HG03066 (cell line): Measurements from ENCODE around the gene TMEM119.
"Not testable (repeated sequence)": the region's sequence is repeated elsewhere in the genome, so short reads cannot be mapped to it uniquely, and the experiment has no call there.

Experiments
- ATAC-seq: cut with Tn5 transposase; IDR thresholded peaks from one replicate; pipeline ENCODE4 v1.9.1; 2021; ENCODE audit warnings: low read depth; ENCODE audit not compliant: unreplicated experiment

Gene TMEM119

DNA sequence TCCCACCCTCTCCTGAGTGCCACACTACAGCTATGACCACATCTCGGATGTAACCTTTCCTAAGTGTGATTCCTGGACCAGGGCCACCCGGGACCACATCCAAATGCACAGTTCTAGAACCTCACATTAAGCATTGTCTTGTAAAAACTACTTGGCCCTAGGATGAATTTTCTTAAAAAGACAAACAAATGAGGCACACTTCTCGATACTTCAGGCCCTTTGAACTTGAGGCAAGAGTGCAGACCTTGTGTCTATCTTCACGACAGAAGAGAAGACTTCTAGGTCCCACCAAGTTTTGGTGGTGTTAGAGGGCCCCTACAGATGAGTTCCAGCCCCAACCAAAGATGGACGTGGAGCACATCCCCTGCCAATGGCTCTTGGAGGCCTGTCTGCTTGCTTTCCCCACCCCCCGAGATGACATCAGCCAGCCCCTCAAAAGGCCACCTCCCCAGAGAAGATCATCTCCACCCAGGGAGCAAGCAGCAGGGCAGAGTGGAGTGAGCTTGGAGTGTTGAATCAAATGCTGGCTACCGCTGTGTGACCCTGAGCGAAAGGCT lies 26.2 kb downstream of the TMEM119 start:
- ATAC-seq: no peak

DNA sequence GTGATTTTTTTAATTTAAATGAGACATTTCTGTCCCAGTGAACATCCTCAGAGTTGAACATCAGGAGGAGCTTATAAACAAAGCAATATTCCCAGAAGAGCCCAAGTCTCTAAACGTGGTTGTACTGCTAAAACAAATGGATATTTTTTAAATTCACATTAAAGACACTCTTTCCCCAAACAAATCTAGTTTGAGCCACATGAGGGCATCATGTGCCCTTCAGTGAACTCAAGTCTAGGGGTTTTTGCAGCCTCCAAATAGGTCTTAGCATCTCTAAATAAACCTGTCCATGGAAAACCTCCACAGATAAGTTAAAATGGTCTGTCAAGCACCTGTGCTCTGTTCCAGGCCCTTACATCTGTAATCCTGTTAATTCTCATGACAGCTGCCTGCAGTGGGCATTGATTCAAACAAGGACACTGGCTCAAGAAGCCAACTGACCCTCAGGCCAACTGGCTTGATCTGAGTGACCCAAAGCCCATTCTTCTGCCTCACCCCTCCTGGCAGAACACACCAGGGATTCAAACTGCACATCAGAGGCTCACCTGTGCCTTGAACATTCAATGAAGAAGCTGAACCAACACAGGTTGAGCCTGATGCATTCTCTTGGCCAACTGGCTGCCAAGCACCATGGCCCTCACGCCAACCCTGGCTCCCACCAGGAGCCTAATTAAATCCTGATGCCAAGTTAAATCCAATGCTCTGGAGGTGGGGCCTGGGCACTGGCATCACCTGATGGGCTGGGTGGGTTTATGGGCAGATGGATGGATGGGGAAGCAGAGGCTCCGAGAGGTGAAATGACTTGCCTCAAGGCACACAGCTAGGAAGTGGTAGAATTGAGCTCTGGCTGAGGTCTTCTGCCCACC lies 26.9 kb downstream of the TMEM119 start:
- no peak for ATAC-seq

DNA sequence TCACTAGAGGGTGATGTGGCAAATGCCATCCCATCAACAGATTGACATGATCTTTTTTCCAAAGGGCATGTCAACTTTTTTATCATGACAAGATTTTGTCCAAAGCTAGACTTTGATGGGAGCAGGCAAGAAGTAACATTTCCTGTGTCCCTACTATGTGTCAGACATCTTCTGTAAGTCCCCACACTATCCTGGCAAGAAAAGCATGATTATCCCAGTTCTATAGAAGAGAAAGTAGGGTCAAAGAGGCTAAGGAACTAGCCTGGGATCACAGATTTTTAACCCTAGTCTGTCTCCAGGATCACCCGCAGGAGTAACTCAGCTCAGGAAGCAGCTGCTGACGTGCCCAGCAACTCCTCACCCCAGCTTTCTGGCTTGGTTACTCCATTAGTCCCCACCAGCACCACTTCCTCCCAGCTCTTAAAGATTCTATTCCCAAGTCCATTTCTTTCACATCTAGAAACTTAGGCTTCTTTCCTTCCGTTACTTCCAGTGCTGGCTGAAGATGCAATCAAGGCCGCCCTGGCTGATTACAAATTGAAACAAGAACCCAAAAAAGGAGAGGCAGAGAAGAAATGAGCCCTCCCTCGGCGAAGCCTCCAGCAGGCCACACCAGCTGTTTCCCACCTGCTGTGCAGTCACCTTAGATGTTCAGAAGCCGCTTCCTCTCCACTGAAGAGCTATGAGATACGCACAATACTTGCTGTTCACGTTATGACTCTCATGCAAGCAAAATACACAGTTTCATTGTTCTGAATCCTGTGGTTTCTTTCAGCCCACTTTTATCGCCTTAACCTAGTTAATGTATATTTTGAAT lies 29.3 kb downstream of the TMEM119 start:
- peak; percentile 72 for ATAC-seq

DNA sequence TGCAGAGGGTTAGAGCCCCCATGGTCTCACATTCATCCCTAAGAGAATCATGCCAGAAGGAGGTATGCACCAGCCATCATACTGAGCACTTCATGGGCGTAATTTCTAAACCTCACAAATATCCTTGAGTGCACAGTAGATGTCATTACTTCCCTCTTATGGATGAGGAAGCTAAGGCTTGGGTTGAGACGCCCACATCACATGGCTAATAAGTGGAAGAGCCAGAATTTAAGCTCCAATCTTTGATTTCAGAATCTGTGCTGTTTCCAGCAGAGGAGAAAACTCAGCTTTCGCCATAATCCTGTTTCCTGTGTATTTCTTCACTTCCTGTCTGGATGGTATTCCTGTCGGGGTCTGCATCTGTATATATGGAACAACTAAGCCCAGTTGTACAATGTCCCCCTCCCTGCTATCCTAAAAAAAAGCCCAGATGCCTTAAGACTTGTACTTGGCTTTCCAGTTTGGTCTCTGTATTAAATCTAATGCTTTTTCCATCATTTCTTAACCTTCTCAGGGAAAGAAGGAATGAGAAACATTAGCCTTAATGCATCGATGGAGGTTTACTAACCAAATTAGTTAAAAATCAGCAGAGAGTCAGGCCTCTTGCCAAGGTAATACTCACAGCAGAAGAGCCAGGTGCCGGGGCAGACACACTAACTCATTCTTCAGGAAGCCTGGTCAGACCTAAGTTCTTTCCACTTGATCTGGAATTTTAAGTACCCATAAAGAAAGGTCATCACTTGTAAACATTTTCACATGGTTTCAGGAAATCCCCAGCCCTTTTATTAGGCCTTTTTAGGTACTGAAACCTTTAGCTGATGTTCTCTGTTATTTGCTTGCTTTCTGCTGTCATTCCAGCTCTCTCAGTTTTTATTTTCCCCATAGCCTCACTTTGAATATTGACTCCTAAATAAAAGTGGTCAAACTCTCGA lies 30.2 kb downstream of the TMEM119 start:
- no peak for ATAC-seq

GRCh38 chr12:108566452-108566851 lies 31.4 kb downstream of the TMEM119 start:
- no peak for ATAC-seq

DNA sequence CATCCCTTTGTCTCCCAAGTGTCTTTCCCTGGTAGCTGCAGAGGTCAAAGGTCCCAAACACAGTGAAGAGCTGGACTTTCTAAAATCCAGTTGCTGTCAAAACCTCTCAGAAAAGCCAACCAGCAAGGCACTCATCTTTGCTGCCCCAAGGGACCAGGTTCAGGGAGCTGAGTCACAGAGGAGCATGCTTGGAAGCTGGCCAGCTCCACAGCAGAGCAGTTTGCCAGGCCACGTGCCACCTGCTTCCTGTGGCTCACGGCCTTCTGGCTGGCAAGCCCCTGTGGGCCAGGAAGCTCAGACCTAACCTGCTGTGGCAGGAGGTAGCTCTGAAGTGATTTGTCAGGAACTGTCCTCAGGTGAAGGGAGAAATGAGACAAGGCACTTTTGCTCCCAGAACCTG lies 31.9 kb downstream of the TMEM119 start:
- ATAC-seq: no peak

DNA sequence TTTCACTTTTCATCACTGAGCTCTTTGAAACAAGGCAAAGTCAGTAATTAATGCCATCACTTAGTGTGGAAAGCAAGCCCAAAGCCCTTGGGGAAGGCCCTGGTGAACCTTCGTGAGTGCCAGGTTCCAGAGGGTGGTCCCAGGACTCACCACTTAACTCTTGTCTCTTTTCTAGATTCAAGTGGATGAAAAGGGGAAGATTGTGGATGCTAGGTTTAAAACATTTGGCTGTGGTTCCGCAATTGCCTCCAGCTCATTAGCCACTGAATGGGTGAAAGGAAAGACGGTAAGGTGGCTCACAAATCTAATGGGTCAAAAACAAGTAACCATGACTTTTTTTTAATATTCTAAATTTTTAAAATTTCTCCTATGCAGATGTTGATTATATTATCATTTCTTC lies 32.7 kb downstream of the TMEM119 start:
- ATAC-seq: no peak

- ATAC-seq: no peak
Observed at GRCh38 chr12:108564724-108565123, 33.2 kb downstream of the TMEM119 start.

DNA sequence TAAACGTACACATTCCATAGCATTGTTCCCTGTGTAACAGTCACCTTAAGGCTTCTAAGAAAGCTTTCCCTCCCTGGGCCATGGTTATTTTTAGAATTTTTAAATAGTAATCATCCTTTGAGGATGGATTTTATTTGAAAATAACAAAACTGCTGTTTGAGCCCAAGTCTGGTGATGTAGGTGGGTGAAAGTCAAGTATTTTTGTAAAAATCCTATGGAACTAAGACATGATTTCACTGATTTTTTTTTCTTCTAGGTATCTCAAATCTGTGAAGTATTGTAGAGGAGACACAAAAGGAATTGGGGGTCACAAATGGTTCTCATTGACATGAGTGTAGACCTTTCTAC lies 34.1 kb downstream of the TMEM119 start:
- ATAC-seq: no peak

DNA sequence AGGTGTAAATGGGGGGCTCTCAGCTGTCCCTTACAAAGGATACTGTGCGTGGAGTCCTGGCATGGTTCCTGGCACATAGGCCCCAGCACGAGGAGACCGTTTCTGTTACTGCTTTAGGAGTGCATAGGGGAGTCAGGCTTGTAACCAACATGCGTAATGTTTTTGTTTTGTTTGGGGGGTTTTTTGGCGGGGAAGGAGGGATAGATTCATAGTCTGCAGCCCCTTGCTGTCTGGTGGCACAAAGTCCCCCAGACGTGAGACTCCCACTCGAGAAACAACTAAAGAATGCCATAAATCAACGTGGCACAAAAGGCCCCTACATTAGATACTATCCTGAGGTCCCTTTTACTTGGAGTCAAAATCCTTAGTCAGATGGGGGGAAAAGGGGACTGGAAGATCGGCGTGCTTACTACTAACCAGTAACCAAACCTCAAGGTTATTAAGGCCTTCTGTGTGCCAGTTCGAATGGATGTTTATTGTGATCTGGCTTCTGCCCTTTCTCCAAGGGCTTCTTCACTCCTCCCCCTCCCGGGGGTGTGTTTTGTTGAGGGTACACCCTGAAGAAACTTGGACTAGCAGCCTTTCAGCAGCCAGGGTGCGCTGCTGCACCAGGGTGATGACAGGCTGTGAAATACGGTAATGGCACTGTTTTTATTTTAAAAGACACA lies 34.6 kb downstream of the TMEM119 start:
- ATAC-seq: peak; percentile 35

GRCh38 chr12:108562348-108563135 lies 35.3 kb downstream of the TMEM119 start, which contains the start of gene ISCU:
TSS of gene ISCU (plus strand) at chr12:108562596. CDS start at chr12:108562623, 27 bp downstream.
- ATAC-seq: peak; percentile 47

GRCh38 chr12:108561852-108562347 lies 36.0 kb downstream of the TMEM119 start:
- no peak for ATAC-seq

GRCh38 chr12:108560752-108561719 lies 36.8 kb downstream of the TMEM119 start, which contains the start of gene SART3:
TSS of gene SART3 (minus strand) at chr12:108561173. CDS start at chr12:108561154, 19 bp downstream.
- peak; percentile 28 for ATAC-seq

DNA sequence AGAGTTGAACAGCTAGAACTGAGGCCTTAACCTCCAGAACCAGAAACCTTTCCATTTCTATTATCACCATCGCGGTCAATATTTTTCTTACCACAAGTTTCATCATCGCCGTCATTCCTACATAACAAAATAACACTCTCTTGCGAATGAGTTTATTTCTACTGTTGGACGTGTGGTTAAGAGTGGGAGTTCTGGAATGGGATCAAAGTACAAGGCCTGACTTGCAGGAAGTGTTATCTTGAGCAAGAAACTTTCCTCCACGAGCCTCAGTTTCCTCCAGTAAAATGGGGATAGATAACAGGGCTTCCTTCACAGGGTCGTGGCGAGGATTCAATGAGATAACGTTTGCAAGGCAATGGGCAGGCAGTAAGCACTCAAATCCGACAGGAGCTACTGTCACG lies 37.6 kb downstream of the TMEM119 start:
- no peak for ATAC-seq

DNA sequence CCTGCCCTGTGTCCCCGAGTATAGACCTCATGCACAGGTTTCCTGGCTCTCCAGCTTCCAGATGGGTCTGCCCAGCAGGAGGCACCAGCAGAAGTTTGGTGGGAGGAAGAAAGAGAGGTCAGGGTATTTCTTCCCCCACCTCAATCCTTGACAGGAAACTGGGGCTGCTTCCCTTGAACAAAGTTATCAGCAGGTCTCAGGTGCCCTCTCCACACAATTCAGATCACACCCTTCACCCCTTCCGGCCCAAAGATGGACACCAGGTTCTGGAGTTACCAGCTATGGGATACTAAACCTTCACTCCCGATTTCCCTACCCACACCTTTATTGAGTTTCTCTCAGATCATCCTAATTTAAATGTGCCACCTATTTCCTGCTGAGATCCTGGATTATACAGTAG lies 38.1 kb downstream of the TMEM119 start:
- no peak for ATAC-seq

GRCh38 chr12:108559007-108559655 lies 38.8 kb downstream of the TMEM119 start:
- no peak for ATAC-seq

DNA sequence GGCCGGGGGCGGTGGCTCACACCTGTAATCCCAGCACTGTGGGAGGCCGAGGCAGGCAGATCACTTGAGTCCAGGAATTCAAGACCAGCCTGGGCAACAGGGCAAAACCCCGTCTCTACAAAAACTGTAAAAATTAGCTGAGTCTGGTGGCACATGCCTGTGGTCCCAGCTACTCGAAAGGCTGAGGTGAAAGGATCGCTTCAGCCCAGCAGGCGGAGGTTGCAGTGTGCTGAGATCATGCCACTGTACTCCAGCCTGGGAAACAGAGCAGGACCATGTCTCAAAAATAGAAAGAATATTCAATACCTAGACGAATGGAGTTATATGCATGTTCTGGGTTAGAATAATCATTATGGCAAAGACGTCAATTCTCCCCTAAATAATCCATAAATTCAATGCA lies 42.5 kb downstream of the TMEM119 start:
- ATAC-seq: not testable (repeated sequence)
